Endothelial cell of umbilical vein (primary cell): ENCODE results near the gene SPATA6L.
A peak's percentile ranks its signal among the peaks of the same experiment; 100 is the strongest.

Source experiments
- EZH2 ChIP-seq: IDR thresholded peaks from 2 replicates; pipeline ENCODE4 v1.6.1; 2012; ENCODE audit warnings: borderline replicate concordance, low read depth, mild to moderate bottlenecking, moderate library complexity, low read length, inconsistent platforms; ENCODE audit not compliant: severe bottlenecking
- FOS ChIP-seq: IDR thresholded peaks from 2 replicates; pipeline ENCODE4 v1.6.1; 2011; ENCODE audit warnings: mild to moderate bottlenecking, low read length, moderate library complexity, borderline replicate concordance; ENCODE audit not compliant: insufficient read depth
- GATA2 ChIP-seq: IDR thresholded peaks from 2 replicates; pipeline ENCODE4 v1.7.0; 2011; ENCODE audit warnings: low read depth, mild to moderate bottlenecking, moderate library complexity, mixed read lengths, low read length; ENCODE audit not compliant: insufficient read length, insufficient read depth
- JUN ChIP-seq: IDR thresholded peaks from 2 replicates; pipeline ENCODE4 v1.6.1; 2011; ENCODE audit warnings: borderline replicate concordance, low read depth; ENCODE audit not compliant: insufficient read length, insufficient read depth
- POLR2A ChIP-seq: IDR thresholded peaks from 2 replicates; pipeline ENCODE4 v1.6.1; 2012; ENCODE audit warnings: low read depth, mild to moderate bottlenecking, control low read depth, low read length
- POLR2AphosphoS5 ChIP-seq: IDR thresholded peaks from 2 replicates; pipeline ENCODE4 v1.6.1; 2012; ENCODE audit warnings: low read depth, mild to moderate bottlenecking, control low read depth, low read length, moderate library complexity; ENCODE audit not compliant: insufficient read depth
- TF ChIP-seq, protein P1 (sequence below), 2 donors: IDR thresholded peaks; 1 replicate in 1 of 2; 2 replicates in 1 of 2; pipeline ENCODE4 v1.5.1; 2011; ENCODE audit warnings: low read length in 2 of 2, mild to moderate bottlenecking in 2 of 2, moderate library complexity in 2 of 2, control low read depth in 1 of 2, inconsistent platforms in 1 of 2, low read depth in 1 of 2; ENCODE audit not compliant: insufficient read depth in 1 of 2; ENCODE audit errors: extremely low read depth in 1 of 2

DNA sequence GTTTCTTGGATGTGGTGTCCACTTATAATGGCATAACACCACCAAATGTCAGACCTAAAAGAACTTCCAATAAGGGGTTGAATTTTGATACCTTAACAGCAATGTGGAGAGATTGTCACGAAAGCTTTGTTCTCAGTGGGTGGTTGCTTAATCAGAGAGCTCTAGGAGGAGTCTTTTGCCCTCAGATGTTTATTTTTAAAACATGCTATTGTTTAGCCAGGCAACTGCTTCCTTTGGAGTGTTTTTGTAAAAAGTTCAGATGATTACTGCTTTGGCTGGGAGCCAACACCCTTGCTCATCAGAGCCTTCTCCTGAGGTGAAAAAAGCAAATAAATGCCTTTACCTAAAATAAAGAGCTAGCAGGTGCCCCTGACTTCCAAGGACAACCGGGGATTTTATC is 111.0 kb downstream of the SPATA6L start:
- TF ChIP-seq POLR2A (no peak), POLR2AphosphoS5 (peak; percentile 77), GATA2 (peak; percentile 67), EZH2 (no peak), FOS (no peak), JUN (peak; percentile 55)
- TF ChIP-seq, protein P1, sequence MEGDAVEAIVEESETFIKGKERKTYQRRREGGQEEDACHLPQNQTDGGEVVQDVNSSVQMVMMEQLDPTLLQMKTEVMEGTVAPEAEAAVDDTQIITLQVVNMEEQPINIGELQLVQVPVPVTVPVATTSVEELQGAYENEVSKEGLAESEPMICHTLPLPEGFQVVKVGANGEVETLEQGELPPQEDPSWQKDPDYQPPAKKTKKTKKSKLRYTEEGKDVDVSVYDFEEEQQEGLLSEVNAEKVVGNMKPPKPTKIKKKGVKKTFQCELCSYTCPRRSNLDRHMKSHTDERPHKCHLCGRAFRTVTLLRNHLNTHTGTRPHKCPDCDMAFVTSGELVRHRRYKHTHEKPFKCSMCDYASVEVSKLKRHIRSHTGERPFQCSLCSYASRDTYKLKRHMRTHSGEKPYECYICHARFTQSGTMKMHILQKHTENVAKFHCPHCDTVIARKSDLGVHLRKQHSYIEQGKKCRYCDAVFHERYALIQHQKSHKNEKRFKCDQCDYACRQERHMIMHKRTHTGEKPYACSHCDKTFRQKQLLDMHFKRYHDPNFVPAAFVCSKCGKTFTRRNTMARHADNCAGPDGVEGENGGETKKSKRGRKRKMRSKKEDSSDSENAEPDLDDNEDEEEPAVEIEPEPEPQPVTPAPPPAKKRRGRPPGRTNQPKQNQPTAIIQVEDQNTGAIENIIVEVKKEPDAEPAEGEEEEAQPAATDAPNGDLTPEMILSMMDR (IDR thresholded peaks at IDR 0.05; ENCODE audit: extremely low read depth in 1 of 2, insufficient read depth in 1 of 2, low read depth in 1 of 2, low read length in 2 of 2): no peak
